Prostate gland (tissue), 2 donors: ENCODE measurements around the gene IPO13.

ENCODE experiments used
- POLR2A ChIP-seq: fragments of 450-650 bp; IDR thresholded peaks from one replicate; pipeline ENCODE4 v1.6.1; 2016; ENCODE audit warnings: antibody characterized with exemption, mild to moderate bottlenecking
- TF ChIP-seq, protein P1 (sequence below), 4 experiments: fragments of 200-600 bp in 2 of 4; fragments of 450-650 bp in 2 of 4; sonication (generic) in 2 of 4; IDR thresholded peaks; 1 replicate in 3 of 4; 2 replicates in 1 of 4; pipeline ENCODE4 v1.5.1; 2016 to 2019; ENCODE audit warnings: antibody characterized with exemption in 4 of 4, mild to moderate bottlenecking in 2 of 4, moderate library complexity in 2 of 4

DNA sequence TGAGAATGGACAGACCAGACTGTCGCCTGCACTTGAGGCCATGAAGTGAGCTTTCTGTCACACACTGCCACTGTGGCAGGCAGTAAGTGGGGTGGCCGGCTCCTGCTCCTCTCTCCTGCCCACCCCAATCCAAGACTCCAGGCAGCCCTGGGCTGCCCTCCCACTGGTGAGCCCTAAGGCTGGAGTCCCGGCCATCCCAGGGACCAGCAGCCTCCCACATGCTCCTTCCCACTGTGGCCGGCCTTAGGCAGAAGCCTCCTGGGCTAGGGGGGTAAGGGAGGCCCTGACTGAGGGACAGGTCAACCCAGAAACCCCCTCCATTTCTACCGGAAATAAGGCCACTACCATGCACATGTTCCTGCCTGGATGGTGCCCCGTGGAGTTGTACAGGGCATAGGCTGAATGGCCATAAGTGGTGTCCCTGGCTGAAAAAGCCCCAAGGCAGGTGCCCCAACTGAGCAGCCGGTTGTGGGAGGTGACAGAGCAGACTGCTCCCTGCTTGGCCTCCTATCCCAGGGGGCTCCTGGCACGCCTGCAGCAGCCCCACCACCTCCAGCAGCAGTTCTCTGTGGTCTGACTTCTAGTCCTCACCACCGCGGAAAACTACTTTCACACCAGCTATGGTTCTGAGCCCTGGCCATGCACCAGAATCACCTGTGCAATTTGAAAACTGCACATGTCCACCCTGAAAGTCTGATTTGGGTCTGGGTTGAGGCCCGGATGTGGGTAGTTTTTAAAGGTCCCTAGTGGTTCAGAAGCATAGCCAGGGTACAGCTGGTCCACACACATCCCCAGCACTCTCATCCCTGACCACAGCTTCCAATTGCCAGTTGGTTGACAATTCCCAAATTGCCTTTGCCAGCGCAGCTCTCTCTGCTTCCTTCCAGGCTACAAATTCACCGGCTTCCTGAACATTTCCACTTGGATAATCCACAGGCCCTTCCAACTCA, 14.8 kb upstream of the IPO13 start:
- TF ChIP-seq, protein P1, sequence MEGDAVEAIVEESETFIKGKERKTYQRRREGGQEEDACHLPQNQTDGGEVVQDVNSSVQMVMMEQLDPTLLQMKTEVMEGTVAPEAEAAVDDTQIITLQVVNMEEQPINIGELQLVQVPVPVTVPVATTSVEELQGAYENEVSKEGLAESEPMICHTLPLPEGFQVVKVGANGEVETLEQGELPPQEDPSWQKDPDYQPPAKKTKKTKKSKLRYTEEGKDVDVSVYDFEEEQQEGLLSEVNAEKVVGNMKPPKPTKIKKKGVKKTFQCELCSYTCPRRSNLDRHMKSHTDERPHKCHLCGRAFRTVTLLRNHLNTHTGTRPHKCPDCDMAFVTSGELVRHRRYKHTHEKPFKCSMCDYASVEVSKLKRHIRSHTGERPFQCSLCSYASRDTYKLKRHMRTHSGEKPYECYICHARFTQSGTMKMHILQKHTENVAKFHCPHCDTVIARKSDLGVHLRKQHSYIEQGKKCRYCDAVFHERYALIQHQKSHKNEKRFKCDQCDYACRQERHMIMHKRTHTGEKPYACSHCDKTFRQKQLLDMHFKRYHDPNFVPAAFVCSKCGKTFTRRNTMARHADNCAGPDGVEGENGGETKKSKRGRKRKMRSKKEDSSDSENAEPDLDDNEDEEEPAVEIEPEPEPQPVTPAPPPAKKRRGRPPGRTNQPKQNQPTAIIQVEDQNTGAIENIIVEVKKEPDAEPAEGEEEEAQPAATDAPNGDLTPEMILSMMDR (IDR thresholded peaks at IDR 0.05) = no peak
- no peak for TF ChIP-seq POLR2A
